ENCODE data around the gene KNDC1. TPM values are rescaled to one million over a fixed set of nuclear protein-coding genes. Genes with fewer than 3 reads are reported as not detected.

The KNDC1 gene
- total RNA-seq, 1 experiment from 2014 or later = 15.7 TPM

DNA sequence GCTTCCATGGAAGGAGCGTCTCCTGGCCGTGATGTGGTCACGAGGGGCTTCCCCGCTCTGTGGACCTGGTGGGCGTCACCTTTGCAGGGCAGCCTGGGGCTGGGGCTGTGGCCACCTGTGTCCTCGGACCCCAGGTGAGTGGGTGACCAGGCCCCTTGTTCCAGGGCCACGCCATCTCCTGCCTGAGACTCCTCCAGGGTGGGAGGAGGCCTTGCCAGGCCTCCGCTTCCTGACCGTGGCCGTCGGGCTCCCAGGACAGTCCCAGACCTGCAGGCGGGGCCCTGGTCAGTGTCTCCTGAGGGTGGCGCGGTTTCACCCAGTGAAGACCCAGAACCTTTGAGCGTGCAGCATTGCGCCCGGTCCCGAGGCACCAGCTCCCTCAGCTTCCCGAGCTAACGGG, 49.6 kb downstream of the KNDC1 start:
- Histone ChIP-seq H3K9ac (ENCODE audit: extremely low read depth, insufficient read length, low read length) (no peak overlapping the region), H2BK120ac (ENCODE audit: low read depth, low read length, poor library complexity, severe bottlenecking) (no peak overlapping the region), H2AK5ac (ENCODE audit: insufficient read length, low read length) (no peak overlapping the region), H3K23me2 (ENCODE audit: insufficient read length, low read depth, low read length, poor library complexity, severe bottlenecking) (no peaks in the 10 kb centered on the region), H3K23ac (ENCODE audit: insufficient read length, low read depth, low read length) (no peak overlapping the region), H3K4me2 (ENCODE audit: insufficient read depth, insufficient read length, low read length) (no peak overlapping the region), H2BK5ac (ENCODE audit: insufficient read length, low read length) (no peak overlapping the region), H2BK15ac (ENCODE audit: low read depth, low read length) (no peak overlapping the region), H3K9me3 (ENCODE audit: control insufficient read depth, low read depth, low read length) (no peaks in the 10 kb centered on the region), H3K56ac (ENCODE audit: insufficient read length, low read depth, low read length) (no peak overlapping the region), H3K79me1 (ENCODE audit: insufficient read depth, low read depth, low read length, poor library complexity, severe bottlenecking) (no peaks in the 10 kb centered on the region), H2AFZ (ENCODE audit: low read length) (no peak overlapping the region), H3K79me2 (ENCODE audit: insufficient read depth, low read length) (no peaks in the 10 kb centered on the region), H4K5ac (ENCODE audit: insufficient read length, low read depth, low read length) (no peak overlapping the region), H3T11ph (ENCODE audit: low read length) (no peak overlapping the region), H3K27me3 (ENCODE audit: insufficient read depth, low read length) (no peaks in the 10 kb centered on the region), H3K18ac (ENCODE audit: insufficient read length, low read depth, low read length) (no peak overlapping the region), H4K20me1 (ENCODE audit: control insufficient read depth, insufficient read depth, insufficient read length) (no peaks in the 10 kb centered on the region), H4K91ac (ENCODE audit: insufficient read length, low read depth, low read length) (no peak overlapping the region), H2BK20ac (ENCODE audit: low read depth, low read length, poor library complexity, severe bottlenecking) (no peak overlapping the region), H3K4me1 (ENCODE audit: insufficient read depth, low read length) (no peaks in the 10 kb centered on the region), H3K14ac (ENCODE audit: insufficient read depth, low read length) (no peak overlapping the region), H3K27ac (ENCODE audit: insufficient read length, low read depth, low read length) (no peak overlapping the region), H4K8ac (replicated peaks; ENCODE audit: insufficient read length, low read depth, low read length) (no peak overlapping the region), H2BK12ac (ENCODE audit: insufficient read length, low read depth, low read length) (no peak overlapping the region), H3K4ac (ENCODE audit: low read depth, low read length) (no peak overlapping the region)
- TF ChIP-seq, protein P1, sequence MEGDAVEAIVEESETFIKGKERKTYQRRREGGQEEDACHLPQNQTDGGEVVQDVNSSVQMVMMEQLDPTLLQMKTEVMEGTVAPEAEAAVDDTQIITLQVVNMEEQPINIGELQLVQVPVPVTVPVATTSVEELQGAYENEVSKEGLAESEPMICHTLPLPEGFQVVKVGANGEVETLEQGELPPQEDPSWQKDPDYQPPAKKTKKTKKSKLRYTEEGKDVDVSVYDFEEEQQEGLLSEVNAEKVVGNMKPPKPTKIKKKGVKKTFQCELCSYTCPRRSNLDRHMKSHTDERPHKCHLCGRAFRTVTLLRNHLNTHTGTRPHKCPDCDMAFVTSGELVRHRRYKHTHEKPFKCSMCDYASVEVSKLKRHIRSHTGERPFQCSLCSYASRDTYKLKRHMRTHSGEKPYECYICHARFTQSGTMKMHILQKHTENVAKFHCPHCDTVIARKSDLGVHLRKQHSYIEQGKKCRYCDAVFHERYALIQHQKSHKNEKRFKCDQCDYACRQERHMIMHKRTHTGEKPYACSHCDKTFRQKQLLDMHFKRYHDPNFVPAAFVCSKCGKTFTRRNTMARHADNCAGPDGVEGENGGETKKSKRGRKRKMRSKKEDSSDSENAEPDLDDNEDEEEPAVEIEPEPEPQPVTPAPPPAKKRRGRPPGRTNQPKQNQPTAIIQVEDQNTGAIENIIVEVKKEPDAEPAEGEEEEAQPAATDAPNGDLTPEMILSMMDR (conservative IDR thresholded peaks at IDR 0.05) = no peak
- no peak overlapping the region for H3K4me3 Mint-ChIP-seq
- H3K27ac Mint-ChIP-seq = no peak overlapping the region
- DNase-seq = no peak
- H3K36me3 Mint-ChIP-seq (ENCODE audit: insufficient read depth in 1 of 3, low read depth in 3 of 3) = peaks cover 0 to 6% (median 4%) of the 10 kb centered on the region in 3 experiments; a peak in 3 of 7 replicates
- H3K4me1 Mint-ChIP-seq = no peaks in the 10 kb centered on the region
- no peaks in the 10 kb centered on the region for H3K9me3 Mint-ChIP-seq
- H3K27me3 Mint-ChIP-seq (ENCODE audit: low read depth) = no peaks in the 10 kb centered on the region; the same call in none of the 2 replicates
- WGBS (ENCODE audit: extremely low coverage, insufficient read length, low lambda C conversion rate) = no CpG with 5 or more reads among the region's 20 CpGs

Data from H9 (cell line).